Smooth muscle cell of the brain vasculature (primary cell): ENCODE data around the gene TCAIM.

Source experiments
- DNase-seq: peaks from one replicate; pipeline ENCODE4 v3.0.0-alpha.2; 2012; ENCODE audit warnings: low read depth, low spot score

Gene TCAIM

DNA sequence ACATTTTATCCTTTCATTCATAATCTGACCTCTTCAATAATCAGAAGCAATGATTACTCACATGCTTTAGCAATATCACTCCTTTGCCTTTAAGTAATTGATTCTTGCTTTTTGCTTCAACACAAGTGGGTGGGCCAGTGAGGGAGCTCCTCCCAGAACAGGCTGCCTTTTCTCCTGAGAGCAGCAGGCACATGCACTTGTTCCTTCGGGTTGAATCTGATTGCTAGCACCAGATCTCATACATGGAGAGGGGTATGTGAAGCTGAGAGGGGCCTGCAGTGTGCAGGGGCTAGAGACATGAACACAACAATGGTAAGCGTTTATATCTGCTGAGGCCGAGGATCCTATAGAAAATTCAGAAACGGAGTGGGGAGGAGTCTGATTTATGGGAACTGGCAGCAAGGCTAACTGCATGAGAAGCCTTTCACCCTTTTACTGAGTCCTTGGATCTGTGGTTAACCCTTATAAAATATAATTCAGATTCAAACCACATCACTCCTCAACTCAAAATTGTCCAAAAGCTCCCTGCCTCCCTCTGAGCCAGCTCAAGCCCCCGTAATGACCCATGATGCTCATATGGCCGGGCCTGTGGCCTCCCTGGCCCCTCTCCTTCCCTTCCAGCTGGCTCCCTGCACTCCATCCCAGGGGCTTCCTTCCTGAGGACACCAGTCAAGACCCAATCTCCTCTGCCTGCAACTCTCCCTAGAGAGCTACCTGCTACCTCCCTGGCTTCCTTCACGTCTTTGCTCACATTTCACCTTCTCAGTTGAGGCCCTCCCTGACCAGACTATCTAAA, 106.5 kb downstream of the TCAIM start:
- no peak for DNase-seq

DNA sequence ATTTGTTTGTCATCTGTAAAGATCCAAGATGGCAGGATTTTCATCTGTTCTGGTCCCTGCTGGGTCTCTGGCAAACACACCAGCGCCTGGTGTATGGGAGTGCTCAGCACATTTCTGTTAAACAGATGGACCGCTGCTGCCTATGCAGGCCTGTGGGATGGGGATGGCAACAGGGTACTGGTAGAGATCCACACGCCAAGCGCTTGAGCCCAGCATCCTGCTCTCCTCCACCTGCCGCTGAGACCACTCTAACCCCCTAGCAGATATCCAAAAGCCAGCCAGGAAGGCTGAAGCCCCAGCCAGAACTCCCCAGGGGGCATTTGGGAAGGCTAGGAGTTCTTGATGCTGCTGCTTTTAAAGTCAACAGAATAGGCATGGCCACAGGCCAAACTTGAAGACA, 107.2 kb downstream of the TCAIM start:
- no peak for DNase-seq

DNA sequence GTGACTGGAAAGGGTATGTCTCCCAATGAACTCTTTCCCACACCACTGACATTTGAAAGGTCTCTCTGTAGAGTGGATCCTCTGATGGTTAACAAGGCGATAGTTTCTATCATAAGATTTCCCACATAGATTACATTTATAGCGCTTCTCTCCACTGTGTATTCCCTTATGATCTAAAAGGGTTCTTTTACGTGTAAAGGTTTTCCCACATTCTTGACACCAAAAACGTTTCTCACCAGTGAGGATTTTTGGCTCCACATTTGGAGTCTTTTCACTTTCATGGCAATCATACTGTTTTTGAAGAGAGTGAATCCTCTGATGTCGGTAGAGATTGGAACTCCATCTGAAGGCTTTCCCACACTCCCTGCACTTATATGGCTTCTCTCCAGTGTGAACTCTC, 108.4 kb downstream of the TCAIM start:
- DNase-seq: no peak

DNA sequence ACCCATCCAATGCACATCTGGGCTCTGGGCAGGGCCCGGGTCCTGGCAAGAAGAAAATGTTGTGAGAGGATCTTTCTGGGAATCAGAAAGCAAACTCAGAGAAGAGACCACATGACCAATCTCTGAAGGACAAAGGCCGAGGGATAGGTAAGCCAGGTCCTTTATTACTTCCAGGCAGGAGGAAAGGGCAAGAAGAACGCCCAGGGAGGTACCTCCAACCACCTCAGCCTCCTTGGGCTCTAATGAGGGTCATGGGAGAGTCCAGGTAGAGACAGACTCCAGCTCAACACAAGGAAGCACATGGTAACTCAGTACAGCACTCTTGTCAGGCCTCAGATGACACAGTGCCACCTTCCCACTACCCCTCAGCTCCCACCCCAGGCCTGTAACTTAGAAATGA, 112.9 kb downstream of the TCAIM start:
- no peak for DNase-seq

DNA sequence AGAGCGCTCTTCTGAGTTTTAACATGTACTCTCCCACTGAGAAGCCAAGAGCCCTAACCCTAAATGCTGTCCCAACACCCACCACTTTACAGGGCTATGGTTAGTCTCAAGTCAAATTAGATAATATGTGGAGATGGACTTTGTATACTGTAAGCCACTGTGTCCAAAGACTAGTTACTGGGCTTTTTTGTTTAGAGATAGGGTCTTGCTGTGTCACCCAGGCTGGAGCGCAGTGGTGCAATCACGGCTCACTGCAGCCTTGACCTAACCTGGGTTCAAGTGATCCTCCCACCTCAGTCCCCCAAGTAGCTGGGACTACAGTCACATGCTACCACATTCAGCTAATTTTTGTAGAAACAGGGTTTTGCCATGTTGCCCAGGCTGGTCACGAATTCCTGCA, 115.7 kb downstream of the TCAIM start:
- DNase-seq: no peak

DNA sequence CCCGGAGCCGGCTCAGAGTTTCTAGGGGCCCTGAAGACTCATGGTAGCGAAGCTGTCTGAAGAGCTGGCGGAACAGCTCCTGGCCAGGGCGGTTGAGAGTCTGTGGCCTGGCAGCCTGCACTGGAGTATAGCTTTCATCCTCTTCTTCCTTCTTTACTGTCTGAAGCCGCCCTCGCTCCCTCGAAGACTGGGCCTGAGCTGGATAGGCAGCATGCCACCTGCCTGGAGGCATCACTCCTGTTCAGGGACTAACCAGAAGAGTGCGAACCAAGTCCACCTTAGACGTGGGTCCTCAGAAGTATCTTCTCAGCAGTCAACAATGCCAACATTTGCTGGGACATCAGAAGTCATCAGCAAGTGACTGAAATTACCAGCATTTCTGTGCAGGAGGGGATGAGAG, 116.8 kb downstream of the TCAIM start:
- no peak for DNase-seq
